Endothelial cell of umbilical vein (primary cell): ENCODE results near the gene YBX1. TPM values are rescaled to one million over a fixed set of nuclear protein-coding genes. Genes with fewer than 3 reads are reported as not detected.

Source experiments
- BruUV-seq: library from RNA; stranded (reverse); fragments of 400-500 nt; replicated peaks from 2 replicates; lab custom pipeline; 2021; lab: Mats Ljungman, UMichigan
- CTCF ChIA-PET: fragments of 300-600, 350-600 bp; sonication (Branson Sonifier 250); formaldehyde crosslinking; loops from one replicate; lab custom pipeline; 2021; ENCODE audit warnings: antibody characterized with exemption, inconsistent platforms; lab: Charles Lee
- POLR2A ChIA-PET: fragments of 300-600, 350-600 bp; sonication (Branson Sonifier 250); formaldehyde crosslinking; loops from one replicate; lab custom pipeline; 2021; ENCODE audit warnings: antibody characterized with exemption, inconsistent platforms; lab: Charles Lee
- DNase-seq: peaks from one replicate; pipeline ENCODE4 v3.0.0-alpha.2; 2011; ENCODE audit warnings: low read depth, low spot score
- FAIRE-seq: peaks from 2 replicates; lab custom pipeline; 2011; peaks lifted over from hg19 to GRCh38; lab: Jason Lieb, UNC
- H2AFZ ChIP-seq: 2 replicates; pipeline ENCODE4 v1.6.0; 2012; ENCODE audit warnings: low read depth, low read length, control low read depth, inconsistent platforms
- H3K27ac ChIP-seq: 2 replicates; pipeline ENCODE4 v1.5.1; 2011; ENCODE audit warnings: low read depth, mild to moderate bottlenecking, control low read depth, low read length, moderate library complexity; ENCODE audit not compliant: insufficient read depth
- H3K27me3 ChIP-seq, 2 experiments: 2 replicates each; pipeline versions ENCODE4 v1.6.0 to v1.6.1; 2011; ENCODE audit warnings: low read length in 2 of 2, mixed read lengths in 1 of 2; ENCODE audit not compliant: control insufficient read depth in 2 of 2, insufficient read depth in 2 of 2
- H3K36me3 ChIP-seq, 2 experiments: 2 replicates in 1 of 2; 3 replicates in 1 of 2; pipeline ENCODE4 v1.5.1; 2011; ENCODE audit warnings: low read length in 2 of 2, mild to moderate bottlenecking in 1 of 2, moderate library complexity in 1 of 2; ENCODE audit not compliant: control insufficient read depth in 2 of 2, insufficient read depth in 2 of 2; ENCODE audit errors: extremely low read depth in 1 of 2
- H3K4me1 ChIP-seq: 3 replicates; pipeline ENCODE4 v1.5.1; 2011; ENCODE audit warnings: mild to moderate bottlenecking, low read length; ENCODE audit not compliant: control insufficient read depth, insufficient read depth; ENCODE audit errors: extremely low read depth
- H3K4me2 ChIP-seq: 2 replicates; pipeline ENCODE4 v1.6.1; 2011; ENCODE audit warnings: low read length, control low read depth, mixed read lengths; ENCODE audit not compliant: insufficient read depth
- H3K4me3 ChIP-seq, 3 experiments: fragments of 200-600 bp in 1 of 3; sonication (generic), shearing (Covaris generic) in 1 of 3; replicated peaks in 1 of 3; 2 replicates each; pipeline ENCODE4 v1.5.1; 2011 to 2016; ENCODE audit warnings: control low read depth in 3 of 3, low read length in 3 of 3, mild to moderate bottlenecking in 2 of 3, inconsistent platforms in 1 of 3, low read depth in 1 of 3, moderate library complexity in 1 of 3; ENCODE audit not compliant: insufficient read depth in 1 of 3
- H3K79me2 ChIP-seq: 2 replicates; pipeline ENCODE4 v1.6.0; 2012; ENCODE audit warnings: low read length, inconsistent platforms; ENCODE audit not compliant: control insufficient read depth, insufficient read depth
- H3K9ac ChIP-seq: replicated peaks from 2 replicates; pipeline ENCODE3; 2011; ENCODE audit warnings: low read length, control low read depth; ENCODE audit not compliant: insufficient read depth; ENCODE audit errors: extremely low read depth
- H3K9me1 ChIP-seq: replicated peaks from 3 replicates; pipeline ENCODE4 v1.6.0; 2011; ENCODE audit warnings: mild to moderate bottlenecking, low read length; ENCODE audit not compliant: control insufficient read depth, insufficient read depth; ENCODE audit errors: extremely low read depth
- H3K9me3 ChIP-seq: replicated peaks from 2 replicates; pipeline ENCODE4 v1.5.1; 2012; ENCODE audit warnings: low read length, inconsistent platforms; ENCODE audit not compliant: control insufficient read depth, insufficient read depth
- H4K20me1 ChIP-seq: replicated peaks from 2 replicates; pipeline ENCODE3; 2011; ENCODE audit warnings: mild to moderate bottlenecking, low read length; ENCODE audit not compliant: control insufficient read depth, insufficient read depth; ENCODE audit errors: extremely low read depth
- EZH2 ChIP-seq: IDR thresholded peaks from 2 replicates; pipeline ENCODE4 v1.6.1; 2012; ENCODE audit warnings: borderline replicate concordance, low read depth, mild to moderate bottlenecking, moderate library complexity, low read length, inconsistent platforms; ENCODE audit not compliant: severe bottlenecking
- FOS ChIP-seq: IDR thresholded peaks from 2 replicates; pipeline ENCODE4 v1.6.1; 2011; ENCODE audit warnings: mild to moderate bottlenecking, low read length, moderate library complexity, borderline replicate concordance; ENCODE audit not compliant: insufficient read depth
- GATA2 ChIP-seq: IDR thresholded peaks from 2 replicates; pipeline ENCODE4 v1.7.0; 2011; ENCODE audit warnings: low read depth, mild to moderate bottlenecking, moderate library complexity, mixed read lengths, low read length; ENCODE audit not compliant: insufficient read length, insufficient read depth
- JUN ChIP-seq: IDR thresholded peaks from 2 replicates; pipeline ENCODE4 v1.6.1; 2011; ENCODE audit warnings: borderline replicate concordance, low read depth; ENCODE audit not compliant: insufficient read length, insufficient read depth
- MYC ChIP-seq: IDR thresholded peaks from one replicate; pipeline ENCODE4 v1.6.1; 2011; ENCODE audit warnings: mild to moderate bottlenecking, low read depth, low read length
- POLR2A ChIP-seq: IDR thresholded peaks from 2 replicates; pipeline ENCODE4 v1.6.1; 2012; ENCODE audit warnings: low read depth, mild to moderate bottlenecking, control low read depth, low read length
- POLR2AphosphoS5 ChIP-seq: IDR thresholded peaks from 2 replicates; pipeline ENCODE4 v1.6.1; 2012; ENCODE audit warnings: low read depth, mild to moderate bottlenecking, control low read depth, low read length, moderate library complexity; ENCODE audit not compliant: insufficient read depth
- dilution Hi-C: fragments of 300-500 bp; cut with MboI; formaldehyde crosslinking; loops from one replicate; pipeline ENCODE4 v1.15.0; 2019; ENCODE audit warnings: low sequenced_read_pairs; ENCODE audit not compliant: extremely low pct_ligation_motif_present
- intact Hi-C: fragments of 100-400 bp; cut with micrococcal nuclease; formaldehyde crosslinking; loops from one replicate; pipeline ENCODE4 v1.10.0; 2022
- polyA plus RNA-seq, 4 experiments: library from polyadenylated mRNA; depleted of rRNA in 3 of 4; stranded (reverse) in 3 of 4; unstranded in 1 of 4; fragments of >200 nt; gene quantifications; 2 replicates each; pipeline versions ENCODE4 v1.2.1 to v1.2.3, GENCODE V29; 2011 to 2012; ENCODE audit warnings: missing spikeins in 1 of 4
- total RNA-seq: library from RNA; stranded (reverse); gene quantifications from 2 replicates; pipeline ENCODE4 v1.2.3, GENCODE V29; 2021
- TF ChIP-seq, protein P1 (sequence below), 2 donors: IDR thresholded peaks; 1 replicate in 1 of 2; 2 replicates in 1 of 2; pipeline ENCODE4 v1.5.1; 2011; ENCODE audit warnings: low read length in 2 of 2, mild to moderate bottlenecking in 2 of 2, moderate library complexity in 2 of 2, control low read depth in 1 of 2, inconsistent platforms in 1 of 2, low read depth in 1 of 2; ENCODE audit not compliant: insufficient read depth in 1 of 2; ENCODE audit errors: extremely low read depth in 1 of 2
- TF ChIP-seq, protein P2 (sequence below): IDR thresholded peaks from 2 replicates; pipeline ENCODE4 v1.6.1; 2011; ENCODE audit not compliant: insufficient read depth, insufficient read length

The YBX1 gene
- total and polyA plus RNA-seq, 2 donors (not counting 3 experiments of a cell fraction or from before 2014, with no cell fraction given): 430 to 783 TPM

DNA sequence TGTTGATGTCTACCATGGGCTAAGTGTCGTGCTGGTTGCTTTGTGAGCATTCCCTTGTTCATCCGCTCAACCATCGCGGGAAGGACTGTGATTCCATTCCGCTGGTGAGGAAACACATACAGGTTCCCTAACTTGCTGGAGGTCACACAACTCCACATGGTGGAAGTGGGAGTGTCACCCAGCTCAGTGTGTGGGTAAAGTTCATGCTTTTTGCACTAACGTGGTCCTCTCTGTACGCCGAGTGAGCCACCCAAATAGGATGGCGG, 61.9 kb downstream of the YBX1 start:
- Histone ChIP-seq H3K9me3 (no peaks in the 10 kb centered on the region), H3K4me1 (no peaks in the 10 kb centered on the region), H3K27me3 (no peaks in the 10 kb centered on the region), H3K4me2 (no peak overlapping the region), H3K79me2 (no peaks in the 10 kb centered on the region), H3K4me3 (no peak overlapping the region), H2AFZ (no peak overlapping the region), H3K27ac (no peak overlapping the region), H3K36me3 (peaks cover 0 to 28% of the 10 kb centered on the region in 2 experiments), H3K9ac (no peak overlapping the region), H4K20me1 (no peaks in the 10 kb centered on the region), H3K9me1 (no peaks in the 10 kb centered on the region)
- TF ChIP-seq, protein P1, sequence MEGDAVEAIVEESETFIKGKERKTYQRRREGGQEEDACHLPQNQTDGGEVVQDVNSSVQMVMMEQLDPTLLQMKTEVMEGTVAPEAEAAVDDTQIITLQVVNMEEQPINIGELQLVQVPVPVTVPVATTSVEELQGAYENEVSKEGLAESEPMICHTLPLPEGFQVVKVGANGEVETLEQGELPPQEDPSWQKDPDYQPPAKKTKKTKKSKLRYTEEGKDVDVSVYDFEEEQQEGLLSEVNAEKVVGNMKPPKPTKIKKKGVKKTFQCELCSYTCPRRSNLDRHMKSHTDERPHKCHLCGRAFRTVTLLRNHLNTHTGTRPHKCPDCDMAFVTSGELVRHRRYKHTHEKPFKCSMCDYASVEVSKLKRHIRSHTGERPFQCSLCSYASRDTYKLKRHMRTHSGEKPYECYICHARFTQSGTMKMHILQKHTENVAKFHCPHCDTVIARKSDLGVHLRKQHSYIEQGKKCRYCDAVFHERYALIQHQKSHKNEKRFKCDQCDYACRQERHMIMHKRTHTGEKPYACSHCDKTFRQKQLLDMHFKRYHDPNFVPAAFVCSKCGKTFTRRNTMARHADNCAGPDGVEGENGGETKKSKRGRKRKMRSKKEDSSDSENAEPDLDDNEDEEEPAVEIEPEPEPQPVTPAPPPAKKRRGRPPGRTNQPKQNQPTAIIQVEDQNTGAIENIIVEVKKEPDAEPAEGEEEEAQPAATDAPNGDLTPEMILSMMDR (IDR thresholded peaks at IDR 0.05; ENCODE audit: extremely low read depth in 1 of 2, insufficient read depth in 1 of 2, low read depth in 1 of 2, low read length in 2 of 2): no peak
- no peak for TF ChIP-seq GATA2
- no peak for TF ChIP-seq POLR2AphosphoS5
- TF ChIP-seq MYC: no peak
- FAIRE-seq (no peak), DNase-seq (no peak)
- no TSS peak for BruUV-seq
- dilution Hi-C loops (no loop called here), intact Hi-C loops (no loop called here)
- CTCF ChIA-PET: interaction anchor here (6.1 kb wide), 1 partner anchor 166 kb away, joined by 79 read pairs; no protein-coding TSS in a partner anchor
- POLR2A ChIA-PET: no interaction called here

DNA sequence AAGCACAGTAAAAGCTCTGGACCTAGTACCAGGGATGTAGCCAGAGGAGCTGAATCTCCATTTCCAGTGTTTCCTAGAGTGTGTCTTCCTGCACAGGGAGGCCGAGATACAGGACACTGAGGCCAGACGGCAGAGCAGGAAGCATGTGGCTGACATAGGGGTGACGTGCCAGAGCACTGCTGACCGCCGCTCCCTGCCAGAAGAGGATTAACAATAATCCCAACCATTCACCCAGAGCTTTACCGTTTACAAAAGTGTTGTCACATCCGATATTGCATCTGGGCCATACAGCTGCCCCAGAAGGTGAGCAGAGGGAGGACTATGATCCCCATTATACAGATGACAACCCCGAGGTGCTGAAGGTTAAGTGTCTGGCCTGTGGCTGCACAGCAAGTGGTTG, 63.6 kb downstream of the YBX1 start:
- Histone ChIP-seq H3K27ac (no peak overlapping the region), H3K79me2 (no peaks in the 10 kb centered on the region), H3K27me3 (no peaks in the 10 kb centered on the region), H4K20me1 (no peaks in the 10 kb centered on the region), H3K4me1 (no peaks in the 10 kb centered on the region), H3K9me1 (no peaks in the 10 kb centered on the region), H3K36me3 (peaks cover 3 to 36% of the 10 kb centered on the region in 2 experiments), H2AFZ (no peak overlapping the region), H3K4me2 (no peak overlapping the region), H3K9me3 (no peaks in the 10 kb centered on the region), H3K9ac (no peak overlapping the region), H3K4me3 (no peak overlapping the region)
- no peak for TF ChIP-seq JUN
- TF ChIP-seq POLR2AphosphoS5: no peak
- TF ChIP-seq, protein P2, sequence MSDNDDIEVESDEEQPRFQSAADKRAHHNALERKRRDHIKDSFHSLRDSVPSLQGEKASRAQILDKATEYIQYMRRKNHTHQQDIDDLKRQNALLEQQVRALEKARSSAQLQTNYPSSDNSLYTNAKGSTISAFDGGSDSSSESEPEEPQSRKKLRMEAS: no peak
- no peak for TF ChIP-seq POLR2A
- TF ChIP-seq MYC: no peak
- no peak for TF ChIP-seq EZH2
- no peak for TF ChIP-seq GATA2
- TF ChIP-seq FOS: no peak
- TF ChIP-seq, protein P1 (IDR thresholded peaks at IDR 0.05; ENCODE audit: extremely low read depth in 1 of 2, insufficient read depth in 1 of 2, low read depth in 1 of 2, low read length in 2 of 2): no peak
- no TSS peak for BruUV-seq
- intact Hi-C loops (loop anchor here (2.0 kb wide), 1 partner anchor 401 kb away; no protein-coding TSS in a partner anchor), dilution Hi-C loops (no loop called here)
- ChIA-PET CTCF (interaction anchor here (1.6 to 6.1 kb wide), 3 partner anchors 8 to 168 kb away, joined by 4 to 79 read pairs (median 7); no protein-coding TSS in a partner anchor), POLR2A (no interaction called here)
- FAIRE-seq (no peak), DNase-seq (no peak)
